DND-41 (cell line): ENCODE results near the gene TSC22D1.

Source experiments
- ATAC-seq: fragments of 200-7000 bp; cut with Tn5 transposase; 3 replicates; pipeline ENCODE4 v1.9.1; 2021; ENCODE audit warnings: low read depth; ENCODE audit not compliant: insufficient read depth
- DNase-seq: peaks from one replicate; pipeline ENCODE4 v3.0.0-alpha.2; 2020
- H2AFZ ChIP-seq: 2 replicates; pipeline ENCODE4 v1.6.0; 2012; ENCODE audit warnings: low read depth, low read length
- H3K27ac ChIP-seq: 2 replicates; pipeline ENCODE4 v1.5.1; 2012; ENCODE audit warnings: low read length, inconsistent platforms
- H3K27me3 ChIP-seq: fragments of 200-600 bp; sonication (generic); 2 replicates; pipeline ENCODE4 v1.6.0; 2012; ENCODE audit warnings: low read length, mild to moderate bottlenecking, inconsistent platforms; ENCODE audit not compliant: insufficient read depth, poor library complexity
- H3K36me3 ChIP-seq: 2 replicates; pipeline ENCODE4 v1.5.1; 2012; ENCODE audit warnings: low read length, inconsistent platforms; ENCODE audit not compliant: insufficient read depth
- H3K4me1 ChIP-seq: 2 replicates; pipeline ENCODE4 v1.5.1; 2012; ENCODE audit warnings: mild to moderate bottlenecking, low read length; ENCODE audit not compliant: insufficient read depth
- H3K4me2 ChIP-seq: 2 replicates; pipeline ENCODE4 v1.6.0; 2012; ENCODE audit warnings: mild to moderate bottlenecking, moderate library complexity, low read length, inconsistent platforms; ENCODE audit not compliant: insufficient read depth
- H3K4me3 ChIP-seq, 2 experiments: fragments of 200-600 bp in 1 of 2; shearing (Covaris generic) in 1 of 2; 2 replicates each; pipeline ENCODE4 v1.5.1; 2012 to 2016; ENCODE audit warnings: inconsistent platforms in 2 of 2, low read length in 2 of 2, mild to moderate bottlenecking in 2 of 2, low read depth in 1 of 2, moderate library complexity in 1 of 2
- H3K79me2 ChIP-seq: 2 replicates; pipeline ENCODE4 v1.6.0; 2012; ENCODE audit warnings: low read length, inconsistent platforms; ENCODE audit not compliant: insufficient read depth
- H3K9ac ChIP-seq: 2 replicates; pipeline ENCODE4 v1.6.0; 2012; ENCODE audit warnings: low read depth, mild to moderate bottlenecking, inconsistent platforms, low read length, moderate library complexity
- H3K9me3 ChIP-seq: 2 replicates; pipeline ENCODE4 v1.5.1; 2012; ENCODE audit warnings: low read length, moderate library complexity, mild to moderate bottlenecking, inconsistent platforms; ENCODE audit not compliant: insufficient read depth, severe bottlenecking
- H4K20me1 ChIP-seq: 2 replicates; pipeline ENCODE4 v1.6.0; 2012; ENCODE audit warnings: low read length; ENCODE audit not compliant: insufficient read depth
- EZH2 ChIP-seq: IDR thresholded peaks from 3 replicates; pipeline ENCODE4 v1.6.1; 2012; ENCODE audit warnings: borderline replicate concordance, low read depth, mild to moderate bottlenecking, moderate library complexity, low read length, inconsistent platforms; ENCODE audit not compliant: severe bottlenecking
- TF ChIP-seq, protein P1 (sequence below): IDR thresholded peaks from 2 replicates; pipeline ENCODE4 v1.5.1; 2012; ENCODE audit warnings: borderline replicate concordance, low read length, moderate library complexity, mild to moderate bottlenecking; ENCODE audit not compliant: poor library complexity, severe bottlenecking; ENCODE audit errors: extremely low read depth

Gene TSC22D1

DNA sequence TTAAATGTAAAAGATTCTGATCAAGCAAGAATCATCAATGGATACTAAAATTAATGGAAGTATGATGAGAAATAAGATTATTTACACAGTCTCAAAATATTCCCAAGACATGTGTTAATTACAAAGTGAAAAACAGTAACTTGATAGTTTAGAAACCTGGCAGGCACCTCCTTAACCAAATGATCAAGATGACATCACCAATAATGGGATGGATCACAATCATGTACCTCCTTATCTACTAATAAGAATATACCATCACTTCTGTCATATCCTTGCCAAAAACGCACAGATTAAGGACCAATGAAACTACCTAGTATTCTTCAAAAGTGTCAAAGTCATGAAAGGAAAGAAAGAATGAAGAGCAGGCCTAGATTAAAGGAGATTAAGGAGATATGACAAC lies 30.0 kb downstream of the TSC22D1 start:
- ATAC-seq (no peak), DNase-seq (no peak)
- peaks cover 13% of the 10 kb centered on the region; the same call in 1 of the 2 replicates for H3K79me2 ChIP-seq

DNA sequence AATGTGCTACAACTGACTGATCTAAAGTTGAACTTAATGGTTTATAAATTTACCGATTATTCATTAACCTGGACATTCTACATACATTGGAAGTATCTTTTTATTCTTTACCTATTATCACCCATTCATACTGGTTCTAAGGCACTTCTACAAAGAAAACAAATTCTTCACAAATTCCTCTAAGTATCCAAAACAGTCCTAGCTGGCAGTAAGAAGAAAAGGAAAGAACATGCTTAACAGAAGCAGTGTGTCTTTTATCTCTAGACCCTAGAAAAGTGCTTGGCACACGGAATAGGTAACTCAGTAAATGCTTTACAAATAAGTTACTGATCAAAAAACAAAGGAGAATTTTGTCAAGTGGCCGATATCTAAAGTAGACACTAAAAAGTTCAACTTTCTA lies 32.8 kb downstream of the TSC22D1 start:
- ATAC-seq (no peak), DNase-seq (no peak)
- Histone ChIP-seq H3K4me1 (no peaks in the 10 kb centered on the region), H3K27ac (no peak overlapping the region), H3K9ac (no peak overlapping the region), H4K20me1 (no peaks in the 10 kb centered on the region), H3K36me3 (peaks cover 8% of the 10 kb centered on the region; the same call in 1 of the 2 replicates), H3K4me3 (no peak overlapping the region), H3K4me2 (no peak overlapping the region), H3K27me3 (no peaks in the 10 kb centered on the region), H3K9me3 (no peaks in the 10 kb centered on the region), H3K79me2 (peaks cover 11% of the 10 kb centered on the region; the same call in 1 of the 2 replicates), H2AFZ (no peak overlapping the region)
- TF ChIP-seq, protein P1, sequence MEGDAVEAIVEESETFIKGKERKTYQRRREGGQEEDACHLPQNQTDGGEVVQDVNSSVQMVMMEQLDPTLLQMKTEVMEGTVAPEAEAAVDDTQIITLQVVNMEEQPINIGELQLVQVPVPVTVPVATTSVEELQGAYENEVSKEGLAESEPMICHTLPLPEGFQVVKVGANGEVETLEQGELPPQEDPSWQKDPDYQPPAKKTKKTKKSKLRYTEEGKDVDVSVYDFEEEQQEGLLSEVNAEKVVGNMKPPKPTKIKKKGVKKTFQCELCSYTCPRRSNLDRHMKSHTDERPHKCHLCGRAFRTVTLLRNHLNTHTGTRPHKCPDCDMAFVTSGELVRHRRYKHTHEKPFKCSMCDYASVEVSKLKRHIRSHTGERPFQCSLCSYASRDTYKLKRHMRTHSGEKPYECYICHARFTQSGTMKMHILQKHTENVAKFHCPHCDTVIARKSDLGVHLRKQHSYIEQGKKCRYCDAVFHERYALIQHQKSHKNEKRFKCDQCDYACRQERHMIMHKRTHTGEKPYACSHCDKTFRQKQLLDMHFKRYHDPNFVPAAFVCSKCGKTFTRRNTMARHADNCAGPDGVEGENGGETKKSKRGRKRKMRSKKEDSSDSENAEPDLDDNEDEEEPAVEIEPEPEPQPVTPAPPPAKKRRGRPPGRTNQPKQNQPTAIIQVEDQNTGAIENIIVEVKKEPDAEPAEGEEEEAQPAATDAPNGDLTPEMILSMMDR = no peak
- TF ChIP-seq EZH2 = no peak

More for the DNA sequence above, 30.0 kb downstream of the TSC22D1 start:
- H3K4me1 ChIP-seq = no peaks in the 10 kb centered on the region
- no peaks in the 10 kb centered on the region for H3K27me3 ChIP-seq
- H3K36me3 ChIP-seq = 0 out of 2 replicates have a peak, but pooled peaks cover 2% of the 10 kb centered on the region
- no peak overlapping the region for H3K27ac ChIP-seq
- no peaks in the 10 kb centered on the region for H3K9me3 ChIP-seq
- no peak overlapping the region for H3K4me3 ChIP-seq
- no peak overlapping the region for H3K9ac ChIP-seq
- no peak for TF ChIP-seq EZH2
- TF ChIP-seq, protein P1 = no peak
- peaks cover 4% of the 10 kb centered on the region; the same call in 1 of the 2 replicates for H4K20me1 ChIP-seq
- H3K4me2 ChIP-seq = no peak overlapping the region
- no peak overlapping the region for H2AFZ ChIP-seq

DNA sequence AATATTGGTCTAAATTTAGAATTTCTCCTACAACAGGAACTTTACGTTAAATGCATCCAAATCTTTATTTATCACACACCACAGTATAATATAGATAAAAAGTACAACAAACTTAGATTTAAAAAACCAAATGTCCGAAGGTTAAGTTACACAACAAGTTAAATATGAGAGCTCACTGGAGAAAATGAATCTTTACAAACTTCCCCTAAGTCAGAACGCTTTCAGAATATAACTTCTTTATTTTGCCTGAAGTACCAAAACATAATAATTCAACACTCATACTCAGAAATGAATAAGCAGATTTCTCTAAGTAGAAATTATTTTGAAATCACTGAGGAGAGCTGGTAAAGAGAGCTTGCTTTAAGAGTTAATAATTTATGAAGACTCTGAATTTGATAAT lies 33.8 kb downstream of the TSC22D1 start:
- no peak overlapping the region for H2AFZ ChIP-seq
- ATAC-seq (no peak), DNase-seq (no peak)
- H3K9me3 ChIP-seq = no peaks in the 10 kb centered on the region
- H3K4me2 ChIP-seq = no peak overlapping the region
- H3K4me3 ChIP-seq = no peak overlapping the region
- no peaks in the 10 kb centered on the region for H4K20me1 ChIP-seq
- H3K27ac ChIP-seq = no peak overlapping the region
- H3K36me3 ChIP-seq = peaks cover 9% of the 10 kb centered on the region; the same call in 1 of the 2 replicates
- TF ChIP-seq, protein P1 = no peak
- no peak for TF ChIP-seq EZH2
- no peaks in the 10 kb centered on the region for H3K27me3 ChIP-seq
- H3K9ac ChIP-seq = no peak overlapping the region
- H3K4me1 ChIP-seq = no peaks in the 10 kb centered on the region
- peaks cover 8% of the 10 kb centered on the region; the same call in 1 of the 2 replicates for H3K79me2 ChIP-seq
